Activated naive CD8-positive, alpha-beta T cell treated with anti-CD3 and anti-CD28 coated beads, Interleukin-2, amount 50 U/mL, for 24 hours (primary cell): ENCODE measurements around the gene CEP131.

ENCODE experiments used
- ATAC-seq: fragments of 150-1000 bp; cut with Tn5 transposase; one replicate; pipeline ENCODE4 v1.10.0; 2021
- DNase-seq: peaks from one replicate; pipeline ENCODE4 v3.0.0; 2021
- H3K27ac Mint-ChIP-seq: one replicate; pipeline ENCODE4 v1.8.0; 2021; ENCODE audit warnings: mild to moderate bottlenecking, mixed read lengths
- H3K27me3 Mint-ChIP-seq: one replicate; pipeline ENCODE4 v1.8.0; 2021; ENCODE audit warnings: mixed read lengths
- H3K36me3 Mint-ChIP-seq: one replicate; pipeline ENCODE4 v1.8.0; 2021; ENCODE audit warnings: low read depth, mixed read lengths
- H3K4me1 Mint-ChIP-seq: one replicate; pipeline ENCODE4 v1.8.0; 2021; ENCODE audit warnings: mixed read lengths
- H3K4me3 Mint-ChIP-seq: one replicate; pipeline ENCODE4 v1.8.0; 2021; ENCODE audit warnings: mild to moderate bottlenecking, moderate library complexity, mixed read lengths
- H3K9me3 Mint-ChIP-seq: one replicate; pipeline ENCODE4 v1.8.0; 2021; ENCODE audit warnings: mixed read lengths

CEP131 gene

DNA sequence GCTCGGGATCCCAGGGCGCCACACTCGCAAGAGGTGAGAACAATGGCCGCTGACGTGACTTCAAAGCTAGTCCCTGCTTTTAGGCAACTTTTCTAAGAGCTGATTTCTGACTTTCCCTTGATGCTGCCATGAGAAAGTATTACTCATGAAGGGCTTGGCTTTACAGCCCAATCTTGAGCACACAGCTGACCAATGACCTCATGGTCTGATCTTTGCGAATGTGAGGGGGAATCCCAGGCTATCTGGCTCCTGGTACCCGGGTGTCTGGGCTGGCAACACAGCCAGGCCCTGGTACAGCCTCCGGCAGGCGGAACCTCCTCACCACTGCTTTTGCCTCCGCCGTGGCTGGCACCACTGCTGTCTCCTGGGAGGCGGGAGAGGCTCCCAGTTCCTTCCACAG is 33.9 kb upstream of the CEP131 start:
- Mint-ChIP-seq H3K4me1 (peaks cover 10% of the 10 kb centered on the region), H3K36me3 (peaks cover 11% of the 10 kb centered on the region), H3K9me3 (no peaks in the 10 kb centered on the region), H3K27ac (no peak overlapping the region), H3K27me3 (no peaks in the 10 kb centered on the region), H3K4me3 (no peak overlapping the region)
- DNase-seq (no peak), ATAC-seq (no peak)

DNA sequence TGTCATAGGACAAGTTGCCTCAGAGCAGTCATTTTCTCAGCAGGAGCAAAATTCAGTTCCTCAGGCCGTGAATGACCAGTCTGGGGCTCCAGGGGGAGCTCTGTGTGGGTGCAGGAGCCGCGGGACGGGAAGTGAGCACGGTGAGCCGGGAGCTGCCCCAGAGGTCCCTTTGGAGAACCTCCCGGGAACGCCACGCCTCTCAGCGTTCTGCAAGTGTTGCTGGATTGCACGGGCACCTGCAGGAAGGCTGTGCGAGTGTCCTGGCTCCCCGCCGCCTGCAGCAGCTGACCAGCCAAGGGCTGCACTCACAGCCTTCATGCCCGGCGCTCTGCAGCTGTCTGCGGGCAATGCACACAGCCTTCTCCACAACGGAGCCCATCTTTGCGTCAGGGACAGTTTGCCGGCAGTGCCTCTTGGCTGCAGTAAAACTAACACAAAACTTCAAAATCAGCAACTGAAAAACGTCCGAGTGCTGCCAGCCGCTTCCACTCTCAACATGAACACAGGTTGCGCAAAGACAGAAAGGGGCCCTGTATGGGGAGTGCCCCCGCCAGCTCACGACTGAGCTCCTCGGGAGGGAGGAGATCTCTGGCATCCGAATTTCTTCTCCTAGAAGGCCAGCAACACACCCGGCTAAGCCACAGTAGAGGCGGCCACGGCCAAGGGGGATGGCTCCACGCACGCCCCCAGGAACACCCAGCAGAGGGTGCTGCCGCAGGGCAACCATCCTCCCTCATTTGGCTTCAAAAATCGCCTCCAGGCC is 32.4 kb upstream of the CEP131 start:
- peaks cover 14% of the 10 kb centered on the region for H3K36me3 Mint-ChIP-seq
- H3K9me3 Mint-ChIP-seq, result no peaks in the 10 kb centered on the region
- no peaks in the 10 kb centered on the region for H3K27me3 Mint-ChIP-seq
- no peak overlapping the region for H3K27ac Mint-ChIP-seq
- peaks cover 12% of the 10 kb centered on the region for H3K4me1 Mint-ChIP-seq
- ATAC-seq (no peak), DNase-seq (no peak)
- no peak overlapping the region for H3K4me3 Mint-ChIP-seq

DNA sequence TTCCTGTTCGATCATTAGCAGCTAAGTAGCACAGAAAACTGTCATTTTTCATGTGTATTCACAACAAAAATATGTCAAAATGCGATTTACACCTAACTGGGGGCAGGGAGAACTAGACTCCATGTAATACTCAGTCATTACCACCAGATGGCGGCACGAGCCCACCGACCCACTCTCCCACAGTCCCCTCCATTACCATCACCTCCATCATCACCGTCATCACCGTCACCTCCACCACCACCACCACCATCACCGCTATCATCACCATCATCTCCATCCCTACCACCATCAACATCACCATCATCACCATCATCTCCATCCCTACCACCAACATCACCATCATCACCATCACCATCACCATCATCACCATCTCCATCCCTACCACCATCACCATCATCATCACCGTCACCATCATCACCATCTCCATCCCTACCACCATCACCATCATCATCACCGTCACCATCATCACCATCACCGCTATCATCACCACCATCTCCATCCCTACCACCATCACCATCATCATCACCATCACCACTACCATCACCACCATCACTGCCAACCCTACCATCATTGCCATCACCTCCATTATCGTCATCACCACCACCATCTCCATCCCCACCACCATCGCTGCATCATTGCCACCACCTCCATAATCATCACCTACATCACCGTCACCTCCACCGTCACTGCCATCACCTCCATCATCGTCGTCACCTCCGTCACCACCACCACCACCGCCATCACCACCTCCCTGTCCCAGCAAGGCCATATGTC is 30.8 kb upstream of the CEP131 start:
- Mint-ChIP-seq H3K27me3 (no peaks in the 10 kb centered on the region), H3K4me3 (no peak overlapping the region), H3K9me3 (no peaks in the 10 kb centered on the region), H3K36me3 (peaks cover 14% of the 10 kb centered on the region), H3K4me1 (peaks cover 12% of the 10 kb centered on the region), H3K27ac (no peak overlapping the region)
- DNase-seq (peak; percentile 56), ATAC-seq (peak; percentile 46)

DNA sequence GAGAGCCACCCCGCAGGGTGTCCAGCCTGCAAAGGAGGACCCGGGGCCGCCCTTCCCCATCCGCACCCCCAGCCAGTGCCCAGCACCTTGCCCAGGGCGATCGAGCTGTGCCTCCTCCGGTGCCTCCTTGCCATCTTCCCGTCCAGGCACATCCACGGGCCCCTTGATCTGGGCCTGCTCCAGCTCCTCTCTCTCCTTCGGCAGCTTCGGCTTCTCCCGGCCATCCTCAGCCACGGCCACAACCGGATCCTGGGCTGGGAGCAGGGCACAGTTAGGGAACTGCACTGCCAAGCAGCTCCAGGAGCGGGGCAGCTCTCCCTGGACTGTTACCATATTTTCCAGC is 30.2 kb upstream of the CEP131 start:
- DNase-seq (no peak), ATAC-seq (no peak)
- no peaks in the 10 kb centered on the region for H3K9me3 Mint-ChIP-seq
- H3K27ac Mint-ChIP-seq, result no peak overlapping the region
- H3K27me3 Mint-ChIP-seq, result no peaks in the 10 kb centered on the region
- H3K4me3 Mint-ChIP-seq, result no peak overlapping the region
- H3K4me1 Mint-ChIP-seq, result peaks cover 12% of the 10 kb centered on the region
- H3K36me3 Mint-ChIP-seq, result peaks cover 14% of the 10 kb centered on the region

DNA sequence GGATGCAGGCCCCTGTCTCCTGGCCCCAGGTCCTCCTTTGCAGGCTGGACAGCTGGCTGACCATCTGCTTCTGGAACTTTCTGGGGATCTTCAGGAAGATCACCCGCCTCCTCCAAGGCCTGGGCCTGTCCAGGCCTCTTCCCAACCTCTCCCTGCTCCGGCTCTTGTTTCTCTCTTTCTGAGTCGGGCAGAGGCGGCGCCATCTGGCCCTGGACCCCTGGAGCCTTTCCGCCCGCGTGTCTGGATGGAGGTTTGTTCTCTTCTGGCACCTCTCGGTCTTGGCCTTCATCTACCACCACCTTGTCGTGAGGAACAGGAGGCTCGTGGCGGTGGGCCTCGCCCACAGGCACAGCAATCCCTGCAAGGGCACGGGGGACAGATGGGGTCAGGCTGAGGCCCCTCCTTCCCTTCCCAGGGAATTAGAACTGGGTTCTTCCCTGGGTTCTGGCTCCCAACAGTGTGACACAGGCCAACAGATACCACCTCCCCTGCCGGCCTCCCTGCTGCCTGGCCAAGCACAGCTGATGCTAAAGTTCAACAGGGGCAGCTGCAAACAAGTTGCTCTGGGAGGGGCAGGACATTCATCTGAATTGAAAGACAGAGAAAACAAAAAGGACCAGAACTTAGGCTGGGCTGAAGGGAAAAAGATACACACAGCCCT is 29.7 kb upstream of the CEP131 start:
- Mint-ChIP-seq H3K4me3 (no peak overlapping the region), H3K36me3 (peaks cover 14% of the 10 kb centered on the region), H3K27me3 (no peaks in the 10 kb centered on the region), H3K9me3 (no peaks in the 10 kb centered on the region), H3K27ac (no peak overlapping the region), H3K4me1 (peaks cover 12% of the 10 kb centered on the region)
- DNase-seq (no peak), ATAC-seq (no peak)

DNA sequence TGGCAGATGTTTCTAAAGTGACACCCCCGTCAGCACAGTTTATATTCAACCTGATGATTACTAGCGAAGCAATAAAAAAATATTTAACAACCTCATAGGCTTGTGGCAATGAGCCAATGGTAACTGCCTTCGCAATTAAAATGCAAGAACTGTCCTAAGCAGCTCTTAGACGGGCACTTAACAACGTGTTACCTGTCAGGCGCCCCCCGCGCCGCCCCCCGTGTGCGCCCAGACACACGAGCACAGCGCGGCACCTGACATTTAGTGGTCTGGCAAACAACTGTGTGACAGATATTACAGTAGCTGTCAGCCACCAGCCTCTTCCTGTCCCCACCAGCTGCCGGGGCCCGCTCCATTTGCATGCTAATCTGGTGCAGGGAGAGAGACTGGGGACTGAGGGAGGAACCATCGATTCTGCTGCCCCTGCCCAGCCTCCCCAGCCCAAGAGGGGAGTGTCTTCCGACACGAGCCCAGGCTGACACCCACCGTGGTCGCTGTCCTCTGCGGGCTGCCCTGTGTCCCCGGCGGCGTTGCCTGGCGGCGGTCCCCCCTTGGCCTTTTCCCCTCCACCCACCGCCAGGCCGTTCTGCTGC is 29.0 kb upstream of the CEP131 start:
- H3K27ac Mint-ChIP-seq, result no peak overlapping the region
- no peaks in the 10 kb centered on the region for H3K9me3 Mint-ChIP-seq
- DNase-seq, result no peak
- H3K4me1 Mint-ChIP-seq, result peaks cover 12% of the 10 kb centered on the region
- peaks cover 14% of the 10 kb centered on the region for H3K36me3 Mint-ChIP-seq
- ATAC-seq, result no peak
- no peaks in the 10 kb centered on the region for H3K27me3 Mint-ChIP-seq
- no peak overlapping the region for H3K4me3 Mint-ChIP-seq

DNA sequence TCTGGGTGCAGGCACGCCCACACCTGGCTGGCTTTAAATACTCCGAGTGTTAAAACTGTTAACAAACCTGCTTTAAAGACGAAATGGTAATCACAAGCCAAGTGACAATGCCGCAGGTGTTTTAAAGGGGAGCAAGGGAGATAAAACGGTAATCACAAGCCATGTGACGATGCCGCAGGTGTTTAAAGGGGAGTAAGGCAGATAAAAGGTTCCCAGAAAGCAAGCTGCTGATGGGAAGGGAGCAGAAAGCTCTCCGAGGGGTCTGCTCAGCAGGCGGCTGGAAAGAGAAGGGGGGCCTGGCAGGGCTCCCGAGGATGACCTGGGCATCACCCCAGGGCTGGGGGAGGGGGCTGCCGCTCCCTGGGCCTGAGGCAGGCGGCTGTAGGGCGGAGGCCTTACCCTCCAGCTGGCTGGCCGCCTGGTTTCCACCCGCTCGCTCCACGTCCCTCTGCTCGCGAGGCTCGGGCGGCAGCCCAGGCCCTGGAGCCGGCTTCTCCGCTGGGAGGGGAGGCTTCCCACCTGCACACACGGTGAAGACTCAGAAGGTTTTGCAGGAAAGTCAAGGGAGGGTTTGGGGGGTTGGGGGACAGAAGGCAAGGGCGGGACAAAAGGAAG is 28.4 kb upstream of the CEP131 start:
- Mint-ChIP-seq H3K27ac (no peak overlapping the region), H3K36me3 (peaks cover 14% of the 10 kb centered on the region), H3K9me3 (no peaks in the 10 kb centered on the region), H3K4me1 (peaks cover 12% of the 10 kb centered on the region), H3K27me3 (no peaks in the 10 kb centered on the region), H3K4me3 (no peak overlapping the region)
- ATAC-seq (no peak), DNase-seq (no peak)

DNA sequence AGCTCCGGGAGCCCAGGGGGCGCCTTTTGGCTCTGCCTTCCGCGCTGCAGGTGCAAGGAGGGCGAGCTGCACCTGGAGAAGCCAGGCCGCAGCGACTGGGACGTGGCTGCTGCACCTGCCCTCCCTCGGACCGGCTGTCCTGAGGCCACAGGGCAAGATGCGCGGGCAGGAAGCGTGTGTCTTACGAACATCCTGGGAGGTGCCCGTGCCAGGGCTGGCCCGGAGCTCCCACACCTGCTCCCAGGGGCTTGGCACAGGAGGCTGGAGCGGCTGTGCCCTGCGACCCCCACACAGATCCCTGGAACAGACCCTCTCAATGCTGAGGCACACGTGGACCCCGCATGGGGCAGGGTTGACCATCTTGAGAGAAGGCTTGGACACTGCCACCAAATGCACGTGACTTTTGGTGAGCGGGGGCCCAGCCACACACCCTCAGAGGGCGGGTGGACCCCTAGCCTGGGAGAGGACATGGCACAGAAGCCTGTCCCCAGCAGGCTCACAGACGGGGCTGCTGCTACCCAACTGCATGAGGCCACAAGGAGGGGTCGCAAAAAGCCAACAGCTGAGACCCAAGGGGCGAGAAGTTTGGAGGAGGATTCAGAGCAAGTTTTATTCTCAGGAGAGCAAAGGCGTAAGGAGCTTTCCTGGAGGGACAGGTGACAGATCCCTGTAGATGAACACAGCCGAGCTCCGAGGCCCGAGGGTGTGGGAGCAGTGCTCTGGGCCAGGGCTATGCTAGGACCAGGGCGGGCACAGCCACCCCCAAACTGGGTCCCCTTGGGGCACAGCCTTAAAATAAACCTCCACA is 27.7 kb upstream of the CEP131 start:
- Mint-ChIP-seq H3K27me3 (no peaks in the 10 kb centered on the region), H3K4me1 (peaks cover 12% of the 10 kb centered on the region), H3K36me3 (peaks cover 14% of the 10 kb centered on the region), H3K27ac (no peak overlapping the region), H3K4me3 (no peak overlapping the region), H3K9me3 (no peaks in the 10 kb centered on the region)
- DNase-seq (no peak), ATAC-seq (no peak)

DNA sequence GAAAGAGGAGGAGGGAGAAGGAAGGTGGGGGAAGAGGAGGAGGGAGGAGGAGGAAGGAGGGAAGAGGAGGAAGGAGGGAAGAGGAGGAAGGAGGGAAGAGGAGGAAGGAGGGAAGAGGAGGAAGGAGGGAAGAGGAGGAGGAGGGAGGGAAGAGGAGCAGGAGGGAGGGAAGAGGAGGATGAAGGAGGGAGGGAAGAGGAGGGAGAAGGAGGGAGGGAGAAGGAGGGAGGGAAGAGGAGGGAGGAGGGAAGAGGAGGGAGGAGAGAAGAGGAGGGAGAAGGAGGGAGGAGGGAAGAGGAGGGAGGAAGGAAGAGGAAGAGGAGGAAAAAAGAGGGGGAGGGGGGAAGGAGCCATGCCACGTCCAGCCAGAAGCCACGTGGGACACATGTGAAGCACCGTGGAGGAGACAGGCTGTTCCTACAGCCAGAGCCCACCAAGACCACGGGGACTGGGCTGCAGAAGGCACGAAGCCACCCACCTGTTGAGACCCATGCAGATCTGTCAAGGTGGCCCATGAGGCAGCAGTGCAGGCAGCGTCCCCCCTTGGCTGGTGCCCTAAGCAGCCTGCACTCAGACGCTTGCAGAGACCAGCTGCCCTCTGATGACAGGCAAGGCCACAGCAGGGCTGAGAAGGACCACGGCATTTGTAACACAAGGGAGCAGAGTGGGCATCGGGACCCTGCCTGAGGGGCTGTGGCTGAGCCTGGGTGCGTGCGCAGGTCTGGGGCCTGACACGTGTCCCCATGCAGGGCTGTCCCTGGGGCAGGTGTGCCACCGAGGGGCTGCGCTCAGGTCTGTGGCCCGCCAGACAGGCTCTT is 26.7 kb upstream of the CEP131 start:
- DNase-seq (no peak), ATAC-seq (no peak)
- peaks cover 14% of the 10 kb centered on the region for H3K36me3 Mint-ChIP-seq
- no peak overlapping the region for H3K4me3 Mint-ChIP-seq
- no peak overlapping the region for H3K27ac Mint-ChIP-seq
- no peaks in the 10 kb centered on the region for H3K9me3 Mint-ChIP-seq
- H3K27me3 Mint-ChIP-seq, result no peaks in the 10 kb centered on the region
- peaks cover 13% of the 10 kb centered on the region for H3K4me1 Mint-ChIP-seq

DNA sequence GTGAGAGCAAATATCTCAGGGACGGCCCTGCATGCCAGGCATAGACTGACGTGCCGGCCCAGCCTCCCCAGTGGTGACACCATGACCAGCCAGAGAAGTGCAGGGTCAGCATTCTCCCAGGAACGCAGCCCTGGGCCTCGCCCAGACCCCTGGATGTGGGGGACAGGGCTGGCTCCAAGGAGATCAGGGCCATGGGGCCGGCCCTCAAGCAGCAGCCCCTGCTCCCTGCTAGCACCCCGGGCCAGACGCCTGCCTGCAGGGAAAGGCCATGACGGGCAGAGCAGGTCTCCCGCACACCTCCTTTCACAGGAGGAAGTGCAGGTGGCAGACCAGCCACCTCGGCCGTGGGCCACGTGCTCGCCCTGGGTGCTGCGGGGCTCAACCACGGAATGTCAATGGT is 25.9 kb upstream of the CEP131 start:
- H3K4me3 Mint-ChIP-seq, result no peak overlapping the region
- DNase-seq (no peak), ATAC-seq (no peak)
- H3K9me3 Mint-ChIP-seq, result no peaks in the 10 kb centered on the region
- no peak overlapping the region for H3K27ac Mint-ChIP-seq
- H3K36me3 Mint-ChIP-seq, result peaks cover 14% of the 10 kb centered on the region
- peaks cover 12% of the 10 kb centered on the region for H3K4me1 Mint-ChIP-seq
- no peaks in the 10 kb centered on the region for H3K27me3 Mint-ChIP-seq

DNA sequence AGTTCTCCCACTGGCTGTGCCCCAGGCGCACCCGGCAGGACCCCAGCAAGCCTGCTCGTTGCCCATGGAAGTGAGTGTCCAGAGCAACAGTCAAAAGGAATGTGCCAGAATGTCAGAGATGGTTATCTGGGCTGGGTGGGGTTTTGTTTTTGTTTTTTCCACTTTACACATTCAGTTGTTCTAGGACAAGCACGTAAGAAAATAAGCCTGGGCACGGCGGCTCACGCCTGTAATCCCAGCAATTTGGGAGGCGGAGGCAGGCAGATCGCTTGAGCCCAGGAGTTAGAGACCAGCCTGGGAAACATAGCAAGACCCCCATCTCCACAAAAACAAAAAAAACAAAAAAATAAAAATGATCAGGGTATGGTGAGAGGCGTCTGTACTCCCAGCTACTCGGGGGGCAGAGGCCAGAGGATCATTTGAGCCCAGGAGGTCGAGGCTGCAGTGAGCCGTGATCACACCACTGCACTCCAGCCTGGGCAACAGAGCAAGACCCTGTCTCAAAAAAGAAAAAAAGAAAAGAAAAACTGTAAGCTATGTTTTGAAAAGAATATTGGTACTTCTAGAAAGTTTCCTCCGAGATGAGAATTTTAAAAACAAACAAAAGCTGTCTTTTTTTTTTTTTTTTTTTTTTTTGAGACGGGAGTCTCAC is 24.7 kb upstream of the CEP131 start:
- ATAC-seq, result no peak
- no peaks in the 10 kb centered on the region for H3K27me3 Mint-ChIP-seq

DNA sequence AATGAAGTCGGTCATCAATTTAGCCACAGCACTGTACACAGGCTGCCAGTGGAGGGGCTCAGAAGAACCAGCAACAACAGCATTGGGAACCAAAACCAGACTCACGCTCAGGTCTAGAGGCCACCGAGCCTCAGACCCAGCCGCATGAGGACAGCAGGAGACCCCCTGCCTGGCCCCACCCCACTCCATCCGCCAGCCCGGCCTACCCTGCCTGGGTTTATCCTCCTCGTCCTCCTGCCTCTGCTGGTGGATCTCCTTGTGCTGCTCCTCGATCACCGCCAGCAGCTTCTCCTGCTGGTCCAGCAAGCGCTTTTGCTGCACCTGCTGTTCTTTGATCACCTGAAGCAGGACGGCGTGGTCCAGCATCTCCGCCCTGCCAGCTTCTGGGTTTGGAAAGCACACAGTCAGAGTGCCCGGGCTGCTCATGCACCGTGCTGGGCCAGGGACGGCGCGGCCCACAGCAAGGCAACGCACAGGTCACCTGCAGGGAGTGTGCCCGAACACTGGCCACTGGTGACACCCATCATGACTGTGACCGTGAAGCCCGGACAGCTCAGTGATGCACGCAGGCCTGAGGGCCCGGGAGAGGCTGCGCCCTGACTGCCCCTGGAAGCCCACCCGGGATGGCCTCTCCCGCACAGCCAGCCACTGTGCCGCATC is 24.0 kb upstream of the CEP131 start:
- no peak overlapping the region for H3K27ac Mint-ChIP-seq
- no peak for ATAC-seq
- no peak overlapping the region for H3K4me3 Mint-ChIP-seq
- peaks cover 4% of the 10 kb centered on the region for H3K36me3 Mint-ChIP-seq
- no peaks in the 10 kb centered on the region for H3K9me3 Mint-ChIP-seq
- no peak for DNase-seq
- no peaks in the 10 kb centered on the region for H3K27me3 Mint-ChIP-seq
- H3K4me1 Mint-ChIP-seq, result peaks cover 7% of the 10 kb centered on the region

More for the DNA sequence above, 24.7 kb upstream of the CEP131 start:
- peaks cover 6% of the 10 kb centered on the region for H3K4me1 Mint-ChIP-seq
- no peaks in the 10 kb centered on the region for H3K9me3 Mint-ChIP-seq
- no peak overlapping the region for H3K4me3 Mint-ChIP-seq
- no peak overlapping the region for H3K27ac Mint-ChIP-seq
- H3K36me3 Mint-ChIP-seq, result peaks cover 5% of the 10 kb centered on the region
- DNase-seq, result no peak
